Measurements from ENCODE around the gene OR2W3. TPM values are rescaled to one million over a fixed set of nuclear protein-coding genes. Genes with fewer than 3 reads are reported as not detected.

OR2W3 gene
- total RNA-seq, 1 experiment from 2014 or later, result not detected

GRCh38 chr1:247905910-247906503 is 10.6 kb downstream of the OR2W3 start:
- no peak overlapping the region for H3K4me3 Mint-ChIP-seq
- Histone ChIP-seq H3K56ac (ENCODE audit: insufficient read length, low read depth, low read length) (no peak overlapping the region), H2BK15ac (ENCODE audit: low read depth, low read length) (no peak overlapping the region), H3K27ac (ENCODE audit: insufficient read length, low read depth, low read length) (no peak overlapping the region), H2BK20ac (ENCODE audit: low read depth, low read length, poor library complexity, severe bottlenecking) (no peak overlapping the region), H4K91ac (ENCODE audit: insufficient read length, low read depth, low read length) (no peak overlapping the region), H3K18ac (ENCODE audit: insufficient read length, low read depth, low read length) (no peak overlapping the region), H3K23ac (ENCODE audit: insufficient read length, low read depth, low read length) (no peak overlapping the region), H2BK12ac (ENCODE audit: insufficient read length, low read depth, low read length) (no peak overlapping the region), H3K14ac (ENCODE audit: insufficient read depth, low read length) (no peak overlapping the region), H3K9ac (ENCODE audit: extremely low read depth, insufficient read length, low read length) (no peak overlapping the region), H3K79me1 (ENCODE audit: insufficient read depth, low read depth, low read length, poor library complexity, severe bottlenecking) (no peaks in the 10 kb centered on the region), H3K23me2 (ENCODE audit: insufficient read length, low read depth, low read length, poor library complexity, severe bottlenecking) (no peaks in the 10 kb centered on the region), H3K27me3 (ENCODE audit: insufficient read depth, low read length) (no peaks in the 10 kb centered on the region), H3K4me1 (ENCODE audit: insufficient read depth, low read length) (no peaks in the 10 kb centered on the region; the same call in 1 of the 2 replicates), H2AK5ac (ENCODE audit: insufficient read length, low read length) (no peak overlapping the region), H3K4me2 (ENCODE audit: insufficient read depth, insufficient read length, low read length) (no peak overlapping the region), H3K79me2 (ENCODE audit: insufficient read depth, low read length) (no peaks in the 10 kb centered on the region), H3T11ph (ENCODE audit: low read length) (no peak overlapping the region), H2AFZ (ENCODE audit: low read length) (no peak overlapping the region), H4K20me1 (ENCODE audit: control insufficient read depth, insufficient read depth, insufficient read length) (no peaks in the 10 kb centered on the region), H4K5ac (ENCODE audit: insufficient read length, low read depth, low read length) (no peak overlapping the region), H2BK5ac (ENCODE audit: insufficient read length, low read length) (no peak overlapping the region), H2BK120ac (ENCODE audit: low read depth, low read length, poor library complexity, severe bottlenecking) (no peak overlapping the region), H4K8ac (replicated peaks; ENCODE audit: insufficient read length, low read depth, low read length) (no peak overlapping the region), H3K9me3 (ENCODE audit: control insufficient read depth, low read depth, low read length) (no peaks in the 10 kb centered on the region), H3K4ac (ENCODE audit: low read depth, low read length) (no peak overlapping the region)
- peaks cover 75 to 84% of the 10 kb centered on the region in 2 experiments for H3K9me3 Mint-ChIP-seq
- no peaks in the 10 kb centered on the region; the same call in 1 of the 2 replicates for H3K27me3 Mint-ChIP-seq (ENCODE audit: low read depth)
- DNase-seq, result no peak
- TF ChIP-seq CTCF (conservative IDR thresholded peaks at IDR 0.05), result no peak
- peaks cover 12 to 43% (median 15%) of the 10 kb centered on the region in 3 experiments for H3K36me3 Mint-ChIP-seq (ENCODE audit: insufficient read depth in 1 of 3, low read depth in 3 of 3)
- WGBS (ENCODE audit: extremely low coverage, insufficient read length, low lambda C conversion rate), result no CpG with 5 or more reads among the region's 9 CpGs
- peaks cover 20 to 22% of the 10 kb centered on the region in 2 experiments for H3K4me1 Mint-ChIP-seq
- H3K27ac Mint-ChIP-seq, result peak overlapping the region in 1 of 3 experiments; percentile 88; a peak in 1 of 7 replicates

All from H9 (cell line).